Measurements from ENCODE around the gene GABBR2.

GABBR2 gene

DNA sequence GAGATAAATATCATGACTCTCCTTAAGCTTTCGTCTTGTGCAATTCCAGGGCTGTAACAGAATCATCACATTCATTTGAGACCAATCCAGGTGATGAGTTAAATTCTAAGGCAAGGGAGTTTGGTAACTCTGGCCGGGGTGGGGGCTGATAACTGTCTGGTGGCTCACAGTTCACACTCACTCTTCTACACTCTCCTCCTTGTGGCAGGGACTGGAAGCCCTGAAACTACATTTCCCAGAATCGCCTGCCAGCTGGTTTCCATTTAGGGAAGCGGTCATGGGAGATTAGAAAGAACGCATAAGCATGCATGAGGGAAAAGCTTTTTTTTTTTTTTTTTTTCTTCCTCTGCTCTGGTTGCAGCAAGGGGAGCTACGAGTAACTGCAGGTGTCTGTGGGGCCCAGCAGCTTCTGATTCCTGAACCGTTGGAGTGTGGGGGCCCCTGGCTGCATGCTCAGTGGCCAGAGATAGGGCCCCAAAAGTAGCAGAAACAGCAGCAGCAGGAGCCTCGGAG lies 298.5 kb downstream of the GABBR2 start:
- Histone ChIP-seq H3K79me2 (ENCODE audit: low read length) (no peaks in the 10 kb centered on the region), H3K9me3 (ENCODE audit: insufficient read depth, low read length) (no peaks in the 10 kb centered on the region), H3K4me2 (ENCODE audit: low read length) (no peak overlapping the region), H3K9ac (ENCODE audit: low read length) (no peak overlapping the region), H3K27ac (ENCODE audit: low read length) (no peak overlapping the region), H3K27me3 (ENCODE audit: low read depth, low read length) (peaks cover 22% of the 10 kb centered on the region), H3K4me1 (ENCODE audit: low read length) (no peaks in the 10 kb centered on the region), H2AFZ (ENCODE audit: low read depth, low read length) (no peak overlapping the region), H3K36me3 (replicated peaks; ENCODE audit: low read depth, low read length) (no peaks in the 10 kb centered on the region), H4K20me1 (ENCODE audit: insufficient read depth, low read length) (no peaks in the 10 kb centered on the region), H3K4me3 (ENCODE audit: low read length) (no peak overlapping the region)
- no peak for TF ChIP-seq EZH2phosphoT487 (IDR thresholded peaks at IDR 0.05; ENCODE audit: low read depth)
- TF ChIP-seq, protein P1, sequence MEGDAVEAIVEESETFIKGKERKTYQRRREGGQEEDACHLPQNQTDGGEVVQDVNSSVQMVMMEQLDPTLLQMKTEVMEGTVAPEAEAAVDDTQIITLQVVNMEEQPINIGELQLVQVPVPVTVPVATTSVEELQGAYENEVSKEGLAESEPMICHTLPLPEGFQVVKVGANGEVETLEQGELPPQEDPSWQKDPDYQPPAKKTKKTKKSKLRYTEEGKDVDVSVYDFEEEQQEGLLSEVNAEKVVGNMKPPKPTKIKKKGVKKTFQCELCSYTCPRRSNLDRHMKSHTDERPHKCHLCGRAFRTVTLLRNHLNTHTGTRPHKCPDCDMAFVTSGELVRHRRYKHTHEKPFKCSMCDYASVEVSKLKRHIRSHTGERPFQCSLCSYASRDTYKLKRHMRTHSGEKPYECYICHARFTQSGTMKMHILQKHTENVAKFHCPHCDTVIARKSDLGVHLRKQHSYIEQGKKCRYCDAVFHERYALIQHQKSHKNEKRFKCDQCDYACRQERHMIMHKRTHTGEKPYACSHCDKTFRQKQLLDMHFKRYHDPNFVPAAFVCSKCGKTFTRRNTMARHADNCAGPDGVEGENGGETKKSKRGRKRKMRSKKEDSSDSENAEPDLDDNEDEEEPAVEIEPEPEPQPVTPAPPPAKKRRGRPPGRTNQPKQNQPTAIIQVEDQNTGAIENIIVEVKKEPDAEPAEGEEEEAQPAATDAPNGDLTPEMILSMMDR (IDR thresholded peaks at IDR 0.05; ENCODE audit: low read depth, low read length) = no peak

DNA sequence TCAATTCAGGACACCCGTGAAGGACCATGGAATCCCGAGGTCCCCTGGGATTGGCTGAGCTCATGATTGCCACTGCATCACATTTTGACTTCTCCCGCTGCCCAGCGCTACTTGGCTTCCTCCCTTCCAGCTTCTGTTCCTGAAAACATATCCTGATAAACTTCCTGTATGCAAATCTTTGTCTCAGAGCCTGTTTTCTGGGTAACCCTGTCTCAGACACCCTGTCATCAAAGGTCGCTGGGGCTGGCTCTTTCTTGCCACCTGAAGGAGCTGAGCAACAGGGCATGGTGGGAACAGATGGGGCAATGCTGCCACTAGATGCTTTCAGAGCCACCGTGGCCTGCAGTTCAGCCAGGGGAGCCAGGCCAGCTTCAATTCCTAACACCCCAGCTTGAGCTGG lies 299.0 kb downstream of the GABBR2 start:
- Histone ChIP-seq H3K4me2 (ENCODE audit: low read length) (no peak overlapping the region), H3K27ac (ENCODE audit: low read length) (no peak overlapping the region), H3K4me1 (ENCODE audit: low read length) (no peaks in the 10 kb centered on the region), H3K79me2 (ENCODE audit: low read length) (no peaks in the 10 kb centered on the region), H3K27me3 (ENCODE audit: low read depth, low read length) (peaks cover 23% of the 10 kb centered on the region), H3K9me3 (ENCODE audit: insufficient read depth, low read length) (no peaks in the 10 kb centered on the region), H2AFZ (ENCODE audit: low read depth, low read length) (no peak overlapping the region), H4K20me1 (ENCODE audit: insufficient read depth, low read length) (no peaks in the 10 kb centered on the region), H3K36me3 (replicated peaks; ENCODE audit: low read depth, low read length) (no peaks in the 10 kb centered on the region), H3K4me3 (ENCODE audit: low read length) (no peak overlapping the region), H3K9ac (ENCODE audit: low read length) (no peak overlapping the region)
- TF ChIP-seq, protein P1 (IDR thresholded peaks at IDR 0.05; ENCODE audit: low read depth, low read length) = no peak
- no peak for TF ChIP-seq EZH2phosphoT487 (IDR thresholded peaks at IDR 0.05; ENCODE audit: low read depth)

DNA sequence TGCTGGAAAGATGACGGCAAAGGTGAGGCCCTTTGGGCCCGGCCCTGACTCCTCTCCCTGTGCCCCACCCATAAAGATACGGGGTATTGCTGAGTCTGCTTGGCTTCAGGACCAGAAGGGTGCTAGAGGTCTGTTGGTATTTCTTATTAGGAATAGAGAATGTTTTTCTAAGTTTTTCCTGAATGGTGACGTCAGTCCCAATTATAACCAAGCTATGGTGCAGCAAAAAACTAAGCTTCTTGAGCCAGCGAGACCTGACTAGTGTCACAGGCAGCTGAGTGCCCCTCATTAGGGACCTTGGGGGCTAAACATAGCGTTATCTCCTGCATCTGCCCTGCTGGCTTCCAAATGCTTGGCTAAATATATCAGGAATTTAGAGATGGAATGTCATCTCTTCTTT lies 302.3 kb downstream of the GABBR2 start:
- Histone ChIP-seq H3K9me3 (ENCODE audit: insufficient read depth, low read length) (no peaks in the 10 kb centered on the region), H3K27ac (ENCODE audit: low read length) (no peak overlapping the region), H3K9ac (ENCODE audit: low read length) (no peak overlapping the region), H3K79me2 (ENCODE audit: low read length) (no peaks in the 10 kb centered on the region), H4K20me1 (ENCODE audit: insufficient read depth, low read length) (no peaks in the 10 kb centered on the region), H3K27me3 (ENCODE audit: low read depth, low read length) (peaks cover 31% of the 10 kb centered on the region), H3K4me2 (ENCODE audit: low read length) (no peak overlapping the region), H2AFZ (ENCODE audit: low read depth, low read length) (no peak overlapping the region), H3K4me3 (ENCODE audit: low read length) (no peak overlapping the region), H3K36me3 (replicated peaks; ENCODE audit: low read depth, low read length) (no peaks in the 10 kb centered on the region), H3K4me1 (ENCODE audit: low read length) (no peaks in the 10 kb centered on the region)
- TF ChIP-seq EZH2phosphoT487 (IDR thresholded peaks at IDR 0.05; ENCODE audit: low read depth) = no peak
- TF ChIP-seq, protein P1 (IDR thresholded peaks at IDR 0.05; ENCODE audit: low read depth, low read length) = no peak

DNA sequence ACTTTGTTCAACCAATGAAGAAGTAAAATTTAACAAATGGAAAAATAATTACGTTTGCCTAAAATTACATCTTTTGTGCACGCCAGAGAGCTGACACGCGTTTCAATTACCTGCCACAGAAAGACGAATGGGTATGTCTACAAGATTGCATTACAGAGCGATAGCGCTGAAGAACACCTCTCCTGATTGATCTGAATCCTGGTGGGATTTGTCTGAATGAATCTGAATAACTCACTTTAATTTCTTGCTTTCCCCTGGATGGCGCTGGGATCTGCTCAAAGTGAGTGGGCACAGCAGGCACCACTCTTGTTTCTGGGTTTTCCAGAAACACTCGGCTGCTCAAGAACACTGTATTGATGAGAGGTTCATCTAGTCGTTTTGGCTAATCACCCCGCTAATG lies 304.5 kb downstream of the GABBR2 start:
- H3K79me2 ChIP-seq (ENCODE audit: low read length) = no peaks in the 10 kb centered on the region
- H3K36me3 ChIP-seq (replicated peaks; ENCODE audit: low read depth, low read length) = no peaks in the 10 kb centered on the region
- H4K20me1 ChIP-seq (ENCODE audit: insufficient read depth, low read length) = no peaks in the 10 kb centered on the region
- no peak overlapping the region for H3K27ac ChIP-seq (ENCODE audit: low read length)
- H3K9me3 ChIP-seq (ENCODE audit: insufficient read depth, low read length) = no peaks in the 10 kb centered on the region
- no peak overlapping the region for H3K4me2 ChIP-seq (ENCODE audit: low read length)
- no peak overlapping the region for H3K4me3 ChIP-seq (ENCODE audit: low read length)
- H3K4me1 ChIP-seq (ENCODE audit: low read length) = no peaks in the 10 kb centered on the region
- TF ChIP-seq, protein P1 (IDR thresholded peaks at IDR 0.05; ENCODE audit: low read depth, low read length) = no peak
- TF ChIP-seq EZH2phosphoT487 (IDR thresholded peaks at IDR 0.05; ENCODE audit: low read depth) = no peak
- no peak overlapping the region for H3K9ac ChIP-seq (ENCODE audit: low read length)
- no peak overlapping the region for H2AFZ ChIP-seq (ENCODE audit: low read depth, low read length)
- peaks cover 26% of the 10 kb centered on the region for H3K27me3 ChIP-seq (ENCODE audit: low read depth, low read length)

Data from OCI-LY3 (cell line).